GM19240 (cell line): Measurements from ENCODE around the gene GIMD1.
"Not testable (repeated sequence)": the region's sequence is repeated elsewhere in the genome, so short reads cannot be mapped to it uniquely, and the experiment has no call there.

Source experiments
- DNase-seq: peaks from one replicate; pipeline ENCODE4 v3.0.0; 2011; ENCODE audit warnings: low spot score; ENCODE audit not compliant: insufficient read length

The GIMD1 gene

DNA sequence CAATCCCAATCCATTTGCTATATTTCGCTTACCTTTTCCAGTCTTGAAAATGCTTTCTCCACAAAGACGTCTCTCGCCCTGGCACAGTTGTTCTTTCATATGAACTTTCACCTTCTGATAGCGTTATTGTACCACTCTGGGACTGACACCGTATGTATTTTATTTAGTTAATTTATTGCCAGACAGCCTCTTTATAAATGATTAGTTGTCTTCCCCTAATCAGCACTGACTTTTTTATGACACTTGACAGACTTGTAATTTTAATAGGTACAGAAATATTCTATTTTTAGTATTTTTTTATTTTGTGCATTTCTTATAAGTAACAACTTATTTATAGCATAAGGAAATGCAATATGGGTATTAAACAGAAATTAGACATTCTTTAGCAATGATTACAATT is at the start of gene GIMD1:
Gene GIMD1, minus strand, starts transcription at position 101 of the 400 bp plus-strand sequence. CDS start 1,343 bp downstream, outside the sequence.
- DNase-seq = no peak

DNA sequence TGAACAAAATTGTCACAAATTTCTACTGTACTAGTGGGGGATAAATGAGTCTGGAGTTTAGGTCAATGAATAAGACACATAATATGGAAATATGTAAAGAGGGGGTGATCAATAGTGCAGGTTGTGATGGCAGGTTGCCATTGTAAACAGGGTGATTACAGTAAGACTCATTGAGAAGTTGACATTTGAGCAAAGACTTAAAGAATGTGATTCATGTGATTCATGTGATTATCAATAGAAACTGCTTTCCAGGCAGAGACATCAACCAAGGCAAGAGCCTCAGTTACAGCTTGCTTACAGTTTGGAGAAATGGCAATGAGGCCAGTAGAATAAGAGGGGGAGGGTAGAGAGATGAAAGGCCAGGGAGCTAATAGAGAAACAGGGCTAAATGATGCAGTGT is 45.8 kb upstream of the GIMD1 start:
- DNase-seq = no peak

DNA sequence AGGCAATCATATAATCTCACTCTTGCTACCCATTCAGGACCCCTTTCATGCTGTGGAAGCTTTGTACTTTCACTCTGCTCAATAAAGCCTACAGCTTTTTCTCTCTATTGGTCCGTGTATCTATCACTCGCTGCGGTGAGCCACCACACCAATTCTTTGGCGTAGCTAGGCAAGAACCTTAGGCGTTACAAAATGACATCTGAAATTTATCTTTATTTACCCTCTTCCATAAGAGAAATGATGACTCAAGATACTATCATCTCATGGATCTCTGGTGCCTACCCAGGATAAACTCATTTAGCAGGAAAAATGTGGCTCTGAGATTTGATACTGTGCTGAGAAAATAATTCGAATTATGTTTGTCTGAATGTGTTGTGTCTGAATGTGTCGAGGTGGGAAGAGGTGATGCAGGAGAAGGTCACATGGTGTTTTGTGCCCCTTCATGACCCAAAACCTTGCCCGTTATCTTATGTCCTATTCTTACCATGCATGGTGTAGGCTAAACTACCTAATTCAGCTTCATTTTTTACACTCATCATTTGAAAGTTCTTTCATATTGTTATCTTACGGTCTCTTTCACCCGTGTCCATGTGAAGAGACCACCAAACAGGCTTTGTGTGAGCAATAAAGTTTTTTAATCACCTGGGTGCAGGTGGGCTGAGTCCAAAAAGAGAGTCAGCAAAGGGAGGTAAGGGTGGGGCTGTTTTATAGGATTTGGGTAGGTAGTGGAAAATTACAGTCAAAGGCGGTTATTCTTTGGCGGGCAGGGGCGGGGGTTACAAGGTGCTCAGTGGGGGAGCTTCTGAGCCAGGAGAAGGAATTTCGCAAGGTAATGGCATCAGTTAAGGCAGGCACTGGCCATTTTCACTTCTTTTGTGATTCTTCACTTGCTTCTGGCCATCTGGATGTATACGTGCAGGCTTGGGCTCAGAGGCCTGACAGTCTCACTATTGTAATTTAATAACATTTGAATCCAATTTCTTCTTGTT is 41.6 kb upstream of the GIMD1 start:
- DNase-seq = no peak

DNA sequence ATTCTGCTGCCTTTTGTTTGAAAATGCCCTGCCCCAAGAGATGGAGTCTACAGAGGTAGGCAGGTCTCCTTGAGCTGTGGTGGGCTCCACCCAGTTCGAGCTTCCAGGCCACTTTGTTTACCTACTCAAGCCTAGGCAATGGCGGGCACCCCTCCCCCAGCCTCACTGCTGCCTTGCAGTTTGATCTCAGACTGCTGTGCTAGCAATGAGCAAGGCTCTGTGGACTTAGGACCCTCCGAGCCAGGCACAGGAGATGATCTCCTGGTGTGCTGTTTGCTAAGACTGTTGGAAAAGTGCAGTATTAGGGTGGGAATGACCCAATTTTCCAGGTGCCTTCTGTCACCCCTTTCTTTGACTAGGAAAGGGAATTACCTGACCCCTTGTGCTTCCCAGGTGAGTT is 39.4 kb upstream of the GIMD1 start:
- DNase-seq = not testable (repeated sequence)

DNA sequence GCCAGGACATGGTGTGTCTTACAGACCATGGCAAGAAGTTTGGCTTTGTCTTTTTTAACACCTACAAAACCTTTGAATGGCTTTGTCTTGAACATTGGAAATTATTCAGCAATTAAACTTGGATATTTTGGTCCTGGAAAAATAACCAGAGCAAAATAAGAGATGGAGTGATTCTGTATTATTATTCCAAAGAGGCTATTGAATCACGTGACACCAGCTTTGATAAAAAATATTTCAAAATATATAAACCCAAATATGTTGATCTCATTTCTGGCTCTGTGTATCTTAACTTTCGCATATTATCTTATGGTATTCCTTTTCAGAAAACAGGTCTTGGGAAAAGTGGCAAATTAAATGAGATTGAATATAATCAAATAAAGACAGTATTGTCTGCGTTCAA is 32.6 kb upstream of the GIMD1 start:
- DNase-seq = no peak

DNA sequence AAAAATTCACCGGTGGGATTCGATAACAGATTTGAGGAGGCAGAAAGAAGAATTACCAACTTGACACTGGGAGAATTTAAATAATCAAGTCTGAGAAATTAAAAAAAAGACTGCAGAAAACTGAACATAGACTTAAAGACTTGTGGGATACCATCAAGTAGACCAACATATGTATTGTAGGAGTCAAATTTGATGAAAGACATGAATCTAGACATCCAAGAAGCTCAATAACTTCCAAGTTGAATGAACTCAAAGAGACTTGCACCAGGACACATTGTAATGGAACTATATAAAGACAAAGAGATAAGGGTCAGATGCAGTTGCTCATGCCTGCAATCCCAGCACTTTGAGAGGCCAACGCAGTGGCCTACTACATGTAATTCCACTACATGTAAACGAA is 30.3 kb upstream of the GIMD1 start:
- DNase-seq = not testable (repeated sequence)

DNA sequence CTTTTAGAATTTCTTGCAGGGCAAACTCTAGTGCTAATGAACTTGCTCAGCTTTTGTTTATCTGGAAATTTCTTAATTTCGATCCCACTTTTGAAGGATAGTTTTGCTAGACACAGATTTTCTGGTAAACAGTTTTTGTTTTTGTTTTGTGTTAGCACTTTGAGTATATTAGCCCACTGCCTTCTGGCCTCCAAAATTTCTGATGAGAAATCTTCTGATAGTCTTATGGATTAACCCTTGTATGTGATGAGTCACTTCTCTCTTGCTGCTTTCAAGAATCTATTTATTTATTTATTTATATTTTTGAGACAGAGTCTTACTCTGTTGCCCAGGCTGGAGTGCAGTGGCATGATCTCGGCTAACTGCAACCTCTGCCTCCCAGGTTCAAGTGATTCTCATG is 27.0 kb upstream of the GIMD1 start:
- no peak for DNase-seq

DNA sequence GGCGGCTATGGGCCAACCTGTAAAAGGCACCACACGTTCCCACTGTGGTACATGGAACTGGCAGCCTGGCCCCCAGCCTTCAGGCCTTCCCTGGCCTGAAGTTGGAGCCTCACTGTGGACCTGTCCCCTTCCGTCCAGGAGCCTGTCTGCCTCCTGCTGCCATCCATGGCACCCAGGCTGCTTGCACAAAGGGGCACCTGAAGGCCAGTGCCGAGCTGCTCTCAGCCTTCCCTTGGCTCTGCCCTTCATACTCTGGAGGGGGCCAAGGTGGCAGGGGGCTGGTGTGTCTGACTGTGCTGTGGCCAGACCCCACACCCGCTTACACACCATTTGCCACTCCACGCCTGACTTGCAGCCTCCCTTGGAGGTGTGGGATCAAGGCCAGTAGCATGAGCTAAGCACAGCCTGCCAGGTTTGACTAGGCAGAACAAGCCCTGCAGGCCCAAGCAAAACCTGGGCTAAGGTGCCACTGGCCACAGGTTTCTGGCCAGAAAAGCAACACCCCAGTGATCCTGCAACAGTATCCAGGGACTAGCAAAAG is 17.3 kb upstream of the GIMD1 start:
- no peak for DNase-seq

DNA sequence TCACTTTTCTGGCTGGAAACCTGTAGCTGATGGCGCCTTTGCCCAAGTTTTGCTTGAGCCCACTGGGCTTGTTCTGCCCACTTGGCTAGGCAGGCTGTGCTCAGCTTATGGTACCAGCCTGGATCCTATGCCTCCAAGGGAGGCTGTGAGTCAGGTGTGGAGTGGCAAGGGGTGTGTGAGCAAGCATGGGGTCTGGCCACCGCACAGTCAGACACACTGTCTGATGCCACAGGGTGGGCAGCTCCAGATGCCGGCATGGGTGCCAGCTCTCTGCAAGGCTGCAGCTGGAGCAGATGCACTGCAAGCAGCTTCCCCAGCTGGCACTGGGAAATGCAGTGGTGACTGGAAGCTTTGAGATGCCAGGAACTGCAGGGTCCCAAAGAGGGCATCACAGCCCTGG is 16.3 kb upstream of the GIMD1 start:
- DNase-seq = no peak

DNA sequence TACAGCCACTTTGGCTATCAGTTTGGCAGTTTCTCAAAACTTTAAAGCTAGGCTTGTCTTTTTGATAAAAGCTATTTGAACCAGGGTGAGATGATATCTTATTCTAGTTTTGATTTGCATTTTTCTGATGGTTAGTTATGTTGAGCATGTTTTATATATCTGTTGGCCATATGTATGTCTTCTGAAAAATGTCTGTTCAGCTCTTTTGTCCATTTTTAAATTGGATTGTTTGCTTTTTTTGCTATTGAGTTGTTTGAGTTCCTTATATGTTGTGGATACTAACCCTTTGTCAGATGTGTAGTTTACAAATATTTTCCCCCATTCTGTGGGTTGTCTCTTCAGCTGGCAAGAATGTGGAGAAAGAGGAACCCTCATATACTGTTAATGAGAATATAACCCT is 11.6 kb upstream of the GIMD1 start:
- DNase-seq = no peak

DNA sequence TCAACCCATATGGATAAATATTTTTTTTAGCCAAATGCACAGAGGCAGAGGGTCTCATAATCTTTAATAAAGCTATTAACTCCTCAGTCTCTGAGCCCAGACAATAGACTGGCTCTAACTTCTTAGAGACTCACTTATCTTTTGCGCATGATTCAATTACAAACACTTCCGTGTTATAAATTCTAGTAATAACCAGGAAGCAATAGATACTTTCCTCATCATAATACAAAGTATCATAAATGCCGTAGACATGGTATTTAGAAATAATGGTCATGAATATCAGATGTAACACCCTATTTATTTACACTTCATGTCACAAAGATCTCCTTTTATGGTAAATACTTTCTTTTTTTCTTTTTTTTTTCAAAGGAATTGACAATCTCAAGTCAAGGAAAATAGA is 4.4 kb upstream of the GIMD1 start:
- no peak for DNase-seq

DNA sequence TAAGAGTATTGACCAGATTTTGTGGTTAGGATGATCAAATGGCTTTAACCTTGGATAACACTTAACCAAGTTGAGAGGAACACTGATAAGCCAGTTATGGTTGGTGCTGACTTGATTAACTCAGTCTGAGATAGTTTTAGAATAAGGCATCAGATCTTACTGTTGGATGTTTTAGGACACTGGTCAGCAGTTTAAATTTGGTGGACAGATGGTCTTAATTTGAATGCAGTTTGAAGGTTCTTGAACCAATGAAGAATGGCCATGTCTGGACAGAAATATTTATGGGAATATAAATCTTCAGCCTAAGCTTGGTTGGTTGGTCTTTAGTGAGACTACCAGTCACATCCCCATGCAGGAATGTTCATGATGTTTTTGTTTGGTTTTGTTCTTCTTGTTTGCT is 2.6 kb upstream of the GIMD1 start:
- DNase-seq = no peak

DNA sequence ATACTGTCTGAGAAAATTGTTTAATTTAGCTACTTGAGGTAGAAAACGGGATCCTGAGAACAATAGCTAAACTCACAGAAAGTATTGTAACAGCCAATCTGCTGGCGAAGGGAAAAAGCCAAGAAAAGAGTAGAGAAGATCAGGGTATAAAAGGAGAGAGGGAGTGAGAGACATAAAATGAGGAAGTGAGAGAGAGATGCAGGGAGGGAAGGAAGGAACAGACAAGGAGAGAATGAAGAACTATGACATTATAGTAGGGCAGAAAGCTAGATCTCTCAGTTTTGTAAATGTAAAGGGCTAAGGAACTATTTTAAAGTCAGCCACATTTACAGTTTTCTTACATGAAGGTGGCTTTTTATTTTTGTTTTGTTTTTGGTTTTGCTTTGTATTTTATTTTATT is 1.6 kb upstream of the GIMD1 start:
- no peak for DNase-seq

DNA sequence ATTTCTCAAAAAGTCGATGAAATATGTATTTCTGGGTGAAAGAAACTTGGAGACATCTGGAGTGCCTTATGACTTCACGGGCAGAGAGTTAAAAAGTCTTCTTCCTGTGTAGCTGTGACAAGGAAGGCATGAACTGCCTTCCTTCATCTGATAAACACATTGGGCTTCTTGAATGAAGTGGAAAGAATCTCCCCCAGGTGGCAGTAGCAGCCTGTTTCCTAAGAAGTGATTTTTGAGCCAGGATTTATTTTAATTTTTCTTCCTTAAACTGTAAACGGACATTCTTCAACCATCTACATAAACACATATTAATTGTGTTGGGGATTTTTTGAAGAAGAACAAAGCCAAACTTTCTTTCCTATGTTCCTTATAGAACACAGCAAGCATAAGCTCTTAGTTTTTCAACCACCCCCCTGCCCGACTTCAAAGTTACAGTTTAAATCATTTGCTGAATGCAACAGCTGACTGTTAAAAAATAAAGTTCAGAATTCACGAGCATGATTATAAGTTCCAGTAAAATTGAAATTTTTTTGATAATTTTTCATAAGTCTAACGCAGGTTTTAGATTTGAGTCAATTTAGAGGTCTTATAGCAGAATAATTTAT is 980 bp upstream of the GIMD1 start:
- no peak for DNase-seq

DNA sequence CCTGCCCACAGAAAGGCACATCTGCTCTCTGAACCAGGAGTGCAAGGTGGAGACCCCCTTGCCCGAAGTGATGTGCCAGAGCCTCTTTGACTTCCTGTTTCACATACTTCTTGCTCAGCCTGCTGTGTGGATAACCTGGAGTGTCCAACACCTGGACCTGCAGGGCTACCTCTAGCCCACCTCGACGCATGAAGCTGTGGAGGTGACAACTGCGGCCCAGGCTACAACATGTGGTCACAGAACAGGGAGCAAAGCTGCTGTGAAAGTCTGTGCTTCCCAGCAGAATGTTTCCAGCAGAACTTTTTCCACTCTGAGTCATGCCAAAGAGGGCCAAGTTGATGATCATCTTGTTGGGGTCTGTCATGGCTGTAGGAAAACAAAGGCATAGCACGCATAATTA is 1.5 kb downstream of the GIMD1 start:
- DNase-seq = no peak

DNA sequence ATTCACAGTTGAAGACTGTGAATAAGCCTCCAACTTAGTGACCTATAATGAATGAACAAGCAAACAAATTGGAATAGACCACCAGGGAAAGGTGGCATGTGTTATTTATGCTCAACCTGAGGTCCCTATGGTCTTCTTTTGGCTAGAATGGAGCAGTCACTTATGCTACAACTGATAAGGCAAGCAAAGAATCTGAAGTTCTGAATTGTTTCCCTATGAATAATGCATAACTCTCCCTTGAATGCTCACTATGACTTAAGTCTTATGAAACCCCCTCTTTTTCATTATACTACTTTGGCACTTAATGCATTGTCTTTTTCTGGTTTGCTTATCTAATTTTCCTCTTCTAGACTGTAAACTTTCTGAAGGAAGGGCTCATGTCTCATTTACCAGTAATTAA is 2.6 kb downstream of the GIMD1 start:
- no peak for DNase-seq

DNA sequence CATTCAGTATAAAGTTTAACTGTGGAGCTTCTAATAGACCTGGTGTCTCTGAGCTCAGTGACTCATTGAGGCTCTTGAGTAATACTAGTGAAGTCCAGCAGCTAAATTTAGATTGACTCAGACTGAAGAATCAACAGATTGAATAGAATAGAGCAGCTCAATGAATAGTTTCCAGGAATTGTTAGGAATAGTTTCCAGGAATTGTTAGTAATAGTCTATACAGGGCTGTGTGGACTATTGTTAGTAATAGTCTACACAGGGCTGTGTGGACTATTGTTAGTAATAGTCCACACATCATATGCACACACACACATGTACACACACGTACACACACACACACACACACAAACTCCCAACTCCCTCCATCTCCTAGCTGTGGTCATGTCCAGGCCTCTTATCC is 3.0 kb downstream of the GIMD1 start:
- no peak for DNase-seq

DNA sequence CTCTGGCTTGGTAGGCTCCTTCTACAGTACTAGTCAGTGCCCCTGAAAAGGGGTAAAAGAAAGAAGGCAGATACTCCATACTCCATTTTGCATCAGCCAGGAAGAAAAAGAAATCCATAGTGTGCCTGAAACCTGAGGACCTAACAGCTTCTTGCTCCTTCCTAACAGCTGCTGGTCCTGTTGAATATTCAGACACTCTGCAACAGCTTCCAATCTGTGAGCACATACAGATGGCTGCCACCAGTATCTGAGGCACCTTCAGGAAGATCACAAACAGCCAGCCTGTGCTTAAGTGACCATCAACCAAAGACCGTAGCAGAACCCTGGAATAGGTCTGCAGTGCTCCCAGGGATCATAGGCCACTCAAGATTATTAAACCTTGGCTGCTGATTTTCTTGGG is 4.3 kb downstream of the GIMD1 start:
- no peak for DNase-seq

DNA sequence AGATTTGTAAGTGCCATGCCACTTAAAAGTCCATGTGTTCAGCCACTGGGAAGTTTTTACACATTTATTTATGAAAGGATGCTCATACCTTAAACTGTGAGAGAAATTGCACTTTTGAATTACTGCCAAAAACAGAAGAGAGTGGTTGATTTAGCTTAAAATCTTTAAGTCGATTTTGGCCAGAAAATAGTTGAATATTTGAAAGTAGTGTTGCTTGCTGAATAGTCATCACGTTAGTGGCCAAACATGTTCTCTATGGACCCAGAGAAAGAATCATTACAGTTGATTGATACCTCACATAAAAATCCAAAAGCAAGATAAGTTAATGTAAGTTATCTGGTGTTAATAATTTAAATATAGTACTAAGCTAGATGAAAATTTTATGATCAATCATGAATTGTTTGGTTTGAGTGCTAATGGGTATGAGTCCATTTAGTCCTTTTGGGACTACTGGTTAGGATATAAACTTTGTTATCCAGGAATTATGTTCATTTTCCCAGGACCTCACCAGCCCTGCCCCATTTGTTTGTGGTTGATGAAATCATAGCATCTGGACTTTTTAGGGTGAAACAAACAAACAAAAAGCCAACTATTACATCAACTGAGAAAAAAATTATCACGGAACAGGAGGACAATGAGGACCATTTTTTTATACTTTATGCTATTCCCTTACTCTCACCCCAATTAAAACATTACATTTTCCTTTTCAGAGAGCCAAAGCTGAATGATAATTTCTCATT is 6.3 kb downstream of the GIMD1 start:
- DNase-seq = no peak

DNA sequence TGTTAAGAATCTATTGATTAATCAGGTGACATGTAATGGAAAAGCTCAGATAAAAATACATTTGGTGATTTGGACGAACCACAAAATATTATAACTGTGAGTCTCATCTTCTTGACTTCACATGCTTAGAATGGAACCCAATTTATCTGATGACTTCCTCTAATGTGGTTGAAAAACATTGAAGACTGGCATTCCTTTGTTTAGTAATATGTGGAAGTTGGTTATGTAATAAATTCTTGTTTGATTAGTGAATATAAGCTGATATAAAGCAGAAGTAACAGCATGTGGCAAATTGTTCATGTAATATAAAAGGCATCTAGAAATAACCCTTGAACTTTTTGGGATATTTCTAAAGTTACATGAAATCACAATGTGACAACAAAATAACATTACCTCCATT is 9.7 kb downstream of the GIMD1 start:
- DNase-seq = no peak

DNA sequence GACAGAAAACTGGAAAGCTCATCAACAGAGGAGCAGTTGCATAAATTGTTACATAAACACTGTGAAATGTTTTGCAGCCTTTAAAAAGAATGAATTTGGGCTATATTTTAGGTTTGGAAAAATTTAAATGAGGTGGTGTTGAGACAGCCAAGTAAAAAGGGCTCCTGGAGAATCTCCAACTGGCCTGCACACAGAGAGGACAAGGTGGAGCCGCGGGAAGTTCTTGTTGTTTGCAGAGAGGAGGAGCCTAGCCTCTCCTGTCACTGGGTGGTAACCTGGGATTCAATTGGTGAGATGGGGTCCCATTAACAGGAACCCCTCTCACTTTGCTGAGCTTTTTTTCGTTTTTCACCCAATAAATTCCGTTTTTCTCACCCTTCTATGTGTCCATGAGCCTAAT is 13.4 kb downstream of the GIMD1 start:
- DNase-seq = no peak

DNA sequence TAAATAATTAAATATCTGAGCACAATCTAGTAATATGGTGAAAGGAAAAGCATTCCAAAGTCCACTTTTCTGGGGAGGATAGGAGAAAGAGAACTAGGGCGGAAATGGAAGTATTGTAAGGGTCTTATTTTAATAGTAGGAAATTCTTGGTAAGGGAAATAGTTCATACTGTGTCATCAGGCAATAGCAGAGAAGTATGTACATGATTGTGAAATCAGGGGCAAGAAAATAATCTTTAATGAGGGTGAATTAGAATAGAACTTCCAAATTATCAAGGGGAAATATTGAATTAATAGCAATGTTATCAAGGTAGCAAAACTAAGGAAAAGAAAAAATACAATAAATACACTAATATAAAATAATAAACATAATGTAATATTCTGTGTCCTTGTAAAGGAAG is 14.8 kb downstream of the GIMD1 start:
- no peak for DNase-seq
